H9 (cell line): ENCODE results near the gene TGFBI. TPM values are rescaled to one million over a fixed set of nuclear protein-coding genes. Genes with fewer than 3 reads are reported as not detected.

Source experiments
- DNase-seq: peaks from one replicate; pipeline ENCODE4 v3.0.0-alpha.2; 2017
- H2AFZ ChIP-seq: one replicate; pipeline ENCODE4 v1.6.1; 2013; ENCODE audit warnings: mild to moderate bottlenecking, low read length, control low read depth, moderate library complexity
- H2AK5ac ChIP-seq: 2 replicates; pipeline ENCODE4 v1.6.1; 2013; ENCODE audit warnings: low read length, control low read depth, mixed read lengths; ENCODE audit not compliant: insufficient read length
- H2BK120ac ChIP-seq: one replicate; pipeline ENCODE4 v1.6.1; 2013; ENCODE audit warnings: low read depth, mild to moderate bottlenecking, low read length, control low read depth, inconsistent platforms; ENCODE audit not compliant: poor library complexity, severe bottlenecking
- H2BK12ac ChIP-seq: 2 replicates; pipeline ENCODE4 v1.6.1; 2013; ENCODE audit warnings: low read length, control low read depth, mixed read lengths, low read depth; ENCODE audit not compliant: insufficient read length
- H2BK15ac ChIP-seq: 2 replicates; pipeline ENCODE4 v1.6.1; 2013; ENCODE audit warnings: low read depth, low read length, control low read depth
- H2BK20ac ChIP-seq: one replicate; pipeline ENCODE4 v1.6.1; 2013; ENCODE audit warnings: low read depth, mild to moderate bottlenecking, low read length, control low read depth, inconsistent platforms; ENCODE audit not compliant: poor library complexity, severe bottlenecking
- H2BK5ac ChIP-seq: 2 replicates; pipeline ENCODE4 v1.6.1; 2013; ENCODE audit warnings: low read length, control low read depth, mixed read lengths; ENCODE audit not compliant: insufficient read length
- H3K14ac ChIP-seq: 2 replicates; pipeline ENCODE4 v1.6.1; 2013; ENCODE audit warnings: low read length, control low read depth; ENCODE audit not compliant: insufficient read depth
- H3K18ac ChIP-seq: 2 replicates; pipeline ENCODE4 v1.6.1; 2013; ENCODE audit warnings: low read depth, mild to moderate bottlenecking, mixed read lengths, low read length, control low read depth; ENCODE audit not compliant: insufficient read length
- H3K23ac ChIP-seq: 2 replicates; pipeline ENCODE4 v1.6.1; 2013; ENCODE audit warnings: low read length, control low read depth, mixed read lengths, low read depth; ENCODE audit not compliant: insufficient read length
- H3K23me2 ChIP-seq: 2 replicates; pipeline ENCODE4 v1.6.1; 2013; ENCODE audit warnings: low read depth, mild to moderate bottlenecking, mixed read lengths, low read length, control low read depth; ENCODE audit not compliant: insufficient read length, poor library complexity, severe bottlenecking
- H3K27ac ChIP-seq: 2 replicates; pipeline ENCODE4 v1.5.1; 2013; ENCODE audit warnings: low read length, control low read depth, mixed read lengths, low read depth; ENCODE audit not compliant: insufficient read length
- H3K27me3 ChIP-seq: 2 replicates; pipeline ENCODE4 v1.6.1; 2013; ENCODE audit warnings: low read length, control low read depth, inconsistent platforms; ENCODE audit not compliant: insufficient read depth
- H3K4ac ChIP-seq: 2 replicates; pipeline ENCODE4 v1.6.1; 2013; ENCODE audit warnings: low read depth, mild to moderate bottlenecking, control low read depth, inconsistent platforms, low read length, moderate library complexity
- H3K4me1 ChIP-seq: 2 replicates; pipeline ENCODE4 v1.6.1; 2013; ENCODE audit warnings: low read length, control low read depth, inconsistent platforms; ENCODE audit not compliant: insufficient read depth
- H3K4me2 ChIP-seq: 2 replicates; pipeline ENCODE4 v1.6.1; 2013; ENCODE audit warnings: low read length, control low read depth, mixed read lengths; ENCODE audit not compliant: insufficient read length, insufficient read depth
- H3K56ac ChIP-seq: 2 replicates; pipeline ENCODE4 v1.6.1; 2013; ENCODE audit warnings: low read depth, mild to moderate bottlenecking, mixed read lengths, low read length, control low read depth; ENCODE audit not compliant: insufficient read length
- H3K79me1 ChIP-seq: 2 replicates; pipeline ENCODE4 v1.6.1; 2013; ENCODE audit warnings: low read depth, mild to moderate bottlenecking, moderate library complexity, low read length, control low read depth, inconsistent platforms; ENCODE audit not compliant: insufficient read depth, poor library complexity, severe bottlenecking
- H3K79me2 ChIP-seq: 2 replicates; pipeline ENCODE4 v1.6.1; 2013; ENCODE audit warnings: low read length, control low read depth, inconsistent platforms; ENCODE audit not compliant: insufficient read depth
- H3K9ac ChIP-seq: 2 replicates; pipeline ENCODE4 v1.6.1; 2013; ENCODE audit warnings: low read length, control low read depth, mixed read lengths; ENCODE audit not compliant: insufficient read length; ENCODE audit errors: extremely low read depth
- H3K9me3 ChIP-seq: one replicate; pipeline ENCODE4 v1.6.1; 2013; ENCODE audit warnings: low read depth, low read length, inconsistent platforms; ENCODE audit not compliant: control insufficient read depth
- H3T11ph ChIP-seq: one replicate; pipeline ENCODE4 v1.6.1; 2013; ENCODE audit warnings: mild to moderate bottlenecking, low read length, control low read depth, inconsistent platforms
- H4K20me1 ChIP-seq: one replicate; pipeline ENCODE4 v1.6.1; 2013; ENCODE audit not compliant: control insufficient read depth, insufficient read length, insufficient read depth
- H4K5ac ChIP-seq: 2 replicates; pipeline ENCODE4 v1.6.1; 2013; ENCODE audit warnings: low read depth, mild to moderate bottlenecking, mixed read lengths, low read length, control low read depth; ENCODE audit not compliant: insufficient read length
- H4K8ac ChIP-seq: replicated peaks from 2 replicates; pipeline ENCODE4 v1.6.1; 2013; ENCODE audit warnings: low read length, control low read depth, mixed read lengths, low read depth; ENCODE audit not compliant: insufficient read length
- H4K91ac ChIP-seq: 2 replicates; pipeline ENCODE4 v1.6.1; 2013; ENCODE audit warnings: low read depth, mild to moderate bottlenecking, moderate library complexity, mixed read lengths, low read length, control low read depth; ENCODE audit not compliant: insufficient read length
- H3K27ac Mint-ChIP-seq, 3 experiments: 2 replicates in 2 of 3; 3 replicates in 1 of 3; pipeline ENCODE4 v1.8.0; 2020 to 2021; ENCODE audit warnings: mixed read lengths in 3 of 3, mild to moderate bottlenecking in 1 of 3, moderate library complexity in 1 of 3
- H3K27me3 Mint-ChIP-seq: 2 replicates; pipeline ENCODE4 v1.8.0; 2021; ENCODE audit warnings: low read depth, mild to moderate bottlenecking, moderate library complexity, mixed read lengths
- H3K36me3 Mint-ChIP-seq, 3 experiments: 2 replicates in 2 of 3; 3 replicates in 1 of 3; pipeline ENCODE4 v1.8.0; 2020 to 2021; ENCODE audit warnings: low read depth in 3 of 3, mixed read lengths in 3 of 3; ENCODE audit not compliant: insufficient read depth in 1 of 3
- H3K4me1 Mint-ChIP-seq, 2 experiments: 2 replicates each; pipeline ENCODE4 v1.8.0; 2020; ENCODE audit warnings: mixed read lengths in 2 of 2
- H3K4me3 Mint-ChIP-seq, 2 experiments: 2 replicates in 1 of 2; 3 replicates in 1 of 2; pipeline ENCODE4 v1.8.0; 2020 to 2021; ENCODE audit warnings: mild to moderate bottlenecking in 2 of 2, mixed read lengths in 2 of 2, moderate library complexity in 1 of 2
- H3K9me3 Mint-ChIP-seq, 2 experiments: 2 replicates in 1 of 2; 3 replicates in 1 of 2; pipeline ENCODE4 v1.8.0; 2020; ENCODE audit warnings: mild to moderate bottlenecking in 2 of 2, mixed read lengths in 2 of 2, moderate library complexity in 1 of 2
- CTCF ChIP-seq: fragments of 200-600 bp; sonication (generic); conservative IDR thresholded peaks from 3 replicates; pipeline ENCODE4 v1.8.0; 2021; ENCODE audit warnings: antibody characterized with exemption, mild to moderate bottlenecking
- WGBS: extraction: QIAGEN DNeasy Blood & Tissue Kit; methylation state at CpG from one replicate; pipeline ENCODE4 v1.1.7; 2013; ENCODE audit warnings: missing lambda C conversion rate, low lambda C conversion rate, mixed read lengths; ENCODE audit not compliant: insufficient read length; ENCODE audit errors: extremely low coverage; 5-methylcytosine and 5-hydroxymethylcytosine counted together
- total RNA-seq: library from RNA; stranded (reverse); gene quantifications from 2 replicates; pipeline ENCODE4 v1.2.1, GENCODE V29; 2021

TGFBI gene
- total RNA-seq, 1 experiment from 2014 or later, result 4.7 TPM

GRCh38 chr5:136038635-136039034, 9.8 kb downstream of the TGFBI start:
- no peak overlapping the region for H3K56ac ChIP-seq
- WGBS, result no CpG with 5 or more reads among the region's 4 CpGs
- no peak overlapping the region for H2BK15ac ChIP-seq
- H3K9me3 ChIP-seq, result no peaks in the 10 kb centered on the region
- H3K4ac ChIP-seq, result no peak overlapping the region
- no peak overlapping the region for H4K8ac ChIP-seq
- no peaks in the 10 kb centered on the region for H4K20me1 ChIP-seq
- Mint-ChIP-seq H3K4me1 (peaks cover 13 to 16% of the 10 kb centered on the region in 2 experiments), H3K36me3 (peaks cover 0 to 6% (median 0%) of the 10 kb centered on the region in 3 experiments; a peak in 2 of 7 replicates), H3K9me3 (peaks cover 2 to 6% of the 10 kb centered on the region in 2 experiments; a peak in 4 of 5 replicates), H3K27me3 (peaks cover 36% of the 10 kb centered on the region), H3K27ac (no peak overlapping the region), H3K4me3 (no peak overlapping the region)
- no peak overlapping the region for H2AFZ ChIP-seq
- H3K9ac ChIP-seq, result no peak overlapping the region
- no peak overlapping the region for H3T11ph ChIP-seq
- H3K23ac ChIP-seq, result no peak overlapping the region
- no peaks in the 10 kb centered on the region; the same call in 1 of the 2 replicates for H3K27me3 ChIP-seq
- H3K4me2 ChIP-seq, result no peak overlapping the region
- no peak overlapping the region for H3K27ac ChIP-seq
- H3K23me2 ChIP-seq, result no peaks in the 10 kb centered on the region
- H3K79me1 ChIP-seq, result no peaks in the 10 kb centered on the region
- H2BK5ac ChIP-seq, result no peak overlapping the region
- H2BK12ac ChIP-seq, result no peak overlapping the region
- H3K18ac ChIP-seq, result no peak overlapping the region
- H2AK5ac ChIP-seq, result no peak overlapping the region
- no peak overlapping the region for H2BK120ac ChIP-seq
- no peak overlapping the region for H4K91ac ChIP-seq
- H3K79me2 ChIP-seq, result no peaks in the 10 kb centered on the region
- H3K4me1 ChIP-seq, result no peaks in the 10 kb centered on the region
- TF ChIP-seq CTCF, result no peak
- no peak overlapping the region for H3K14ac ChIP-seq
- H4K5ac ChIP-seq, result no peak overlapping the region
- DNase-seq, result no peak
- no peak overlapping the region for H2BK20ac ChIP-seq
